HL-60/S4 treated with phorbol 12-myristate 13-acetate at 8.2 ng/mL for 4 days and 3 days (cell line): ENCODE results near the gene PSMG3.

Source experiments
- in situ Hi-C: fragments of 300-500 bp; cut with MboI; formaldehyde crosslinking; loops from 2 replicates; pipeline ENCODE4 v1.15.0; 2022; ENCODE audit warnings: low sequenced_read_pairs

Gene PSMG3

DNA sequence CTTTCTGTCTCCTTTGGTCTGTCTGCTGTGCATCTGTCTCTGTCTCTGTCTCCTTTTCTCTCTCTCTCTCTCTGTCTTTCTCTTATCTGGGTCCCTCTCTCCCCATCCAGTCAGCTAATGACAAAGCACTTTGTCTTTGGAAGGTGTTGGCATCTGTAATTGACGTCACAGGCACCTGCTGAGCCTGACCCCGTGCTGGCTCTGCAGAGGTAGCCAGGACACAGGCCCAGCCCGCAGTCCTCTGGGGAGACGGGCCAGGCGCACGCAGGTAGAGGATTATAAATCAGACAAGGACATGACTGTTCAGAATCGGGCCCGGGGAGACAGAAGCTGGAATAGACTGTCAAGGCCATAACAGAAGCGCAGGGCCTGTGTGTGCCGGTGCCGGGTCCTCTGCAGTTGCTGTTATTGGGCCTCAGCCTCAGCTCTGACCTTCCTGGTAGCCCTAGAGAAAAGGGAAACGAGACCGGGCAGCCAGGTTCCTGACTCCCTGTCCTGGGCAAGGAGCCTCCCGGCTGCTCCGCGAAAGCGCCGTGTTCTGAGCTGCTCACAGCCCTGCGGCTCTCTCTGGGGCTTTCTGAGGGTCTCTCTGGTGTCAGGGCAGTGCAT lies 10.7 kb upstream of the PSMG3 start:
- in situ Hi-C loops = no loop called here

DNA sequence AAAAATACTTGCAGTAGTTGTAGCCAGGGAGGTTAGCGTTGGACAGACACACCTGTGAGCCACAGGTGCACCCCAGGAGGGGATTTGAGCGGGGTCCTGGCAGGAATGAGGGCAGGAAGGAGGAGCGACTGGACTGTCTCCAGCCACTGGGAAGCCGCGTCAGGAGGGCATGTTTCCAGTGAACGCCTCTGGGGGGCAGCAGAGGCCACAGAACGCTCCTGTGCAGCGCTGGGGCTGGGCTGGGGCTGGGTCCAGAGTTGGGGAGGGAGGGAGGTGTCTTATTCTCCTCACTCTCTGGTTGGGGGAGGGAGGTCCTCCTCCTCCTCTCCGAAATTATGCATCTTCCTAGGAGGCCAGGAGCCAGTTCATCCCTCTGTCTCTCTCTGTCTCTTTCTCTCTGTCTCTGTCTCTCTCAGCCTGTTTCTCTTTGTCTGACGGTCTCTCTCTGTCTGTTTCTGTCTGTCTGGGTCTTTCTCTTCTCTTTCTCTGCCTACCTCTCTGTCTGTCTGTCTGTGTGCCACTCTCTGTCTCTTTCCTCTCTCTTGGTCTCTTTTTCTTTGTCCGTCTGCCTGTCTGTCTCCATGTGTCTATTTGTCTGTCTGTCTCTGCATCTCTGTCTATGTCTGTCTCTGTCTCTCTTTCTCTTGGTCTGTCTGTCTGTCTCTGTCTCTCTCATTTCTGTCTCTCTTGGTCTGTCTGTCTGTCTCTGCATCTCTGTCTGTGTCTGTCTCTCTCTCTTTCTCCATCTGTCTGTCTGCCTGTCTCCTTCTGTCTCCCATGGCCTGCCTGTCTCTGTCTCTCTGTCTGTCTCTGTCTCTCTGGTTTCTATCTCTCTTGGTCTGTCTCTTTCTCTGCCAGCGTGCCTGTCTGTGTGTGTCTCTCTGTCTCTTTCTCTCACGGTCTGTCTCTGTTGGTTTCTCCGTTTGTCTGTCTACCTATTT lies 9.9 kb upstream of the PSMG3 start:
- in situ Hi-C loops = no loop called here

DNA sequence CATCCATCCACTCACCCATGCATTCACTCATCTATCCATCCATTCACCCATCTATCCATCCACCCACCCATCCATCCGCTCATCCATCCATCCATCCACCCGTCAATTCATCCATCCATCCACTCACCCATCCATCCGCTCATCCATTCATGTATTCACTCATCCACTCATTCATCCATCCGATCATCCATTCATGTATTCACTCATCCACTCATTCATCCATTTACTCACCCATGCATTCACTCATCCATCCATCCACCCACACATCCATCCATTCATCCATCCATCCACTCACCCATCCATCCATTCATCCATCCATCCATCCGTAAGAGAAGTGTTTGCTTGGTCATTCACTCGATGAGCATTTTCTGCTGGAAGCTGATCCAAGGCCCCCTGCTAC lies 8.7 kb upstream of the PSMG3 start:
- in situ Hi-C loops = no loop called here

DNA sequence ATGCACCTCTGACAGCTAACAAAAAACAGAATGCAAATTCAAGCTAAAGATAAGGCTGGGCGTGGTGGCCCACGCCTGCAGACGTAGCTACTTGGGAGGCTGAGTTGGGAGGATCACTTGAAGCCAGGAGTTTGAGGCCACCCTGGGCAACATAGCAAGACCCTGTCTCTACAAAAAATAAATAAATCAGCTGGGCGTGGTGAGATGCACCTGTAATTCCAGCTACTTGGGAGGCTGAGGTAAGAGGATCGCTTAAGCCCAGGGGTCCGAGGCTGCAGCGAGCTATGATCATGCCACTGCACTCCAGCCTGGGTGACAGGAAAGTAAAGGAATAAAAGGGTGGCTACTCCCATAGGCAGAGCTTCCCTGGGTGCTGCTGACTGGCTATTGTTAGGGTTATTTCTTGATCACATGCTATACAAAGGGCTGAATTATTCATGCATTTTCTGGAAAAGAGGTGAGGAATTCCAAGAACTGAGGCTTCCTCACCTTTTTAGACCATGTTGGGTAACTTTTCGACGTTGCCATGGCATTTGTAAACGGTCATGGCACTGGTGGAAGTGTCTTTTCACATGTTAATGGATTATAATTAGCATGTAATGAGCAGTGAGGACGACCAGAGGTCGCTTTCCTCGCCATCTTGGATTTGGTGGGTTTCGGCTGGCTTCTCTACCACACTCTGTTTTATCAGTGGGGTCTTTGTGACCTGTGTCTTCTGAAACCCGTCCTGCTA lies 6.9 kb upstream of the PSMG3 start:
- in situ Hi-C loops = no loop called here

DNA sequence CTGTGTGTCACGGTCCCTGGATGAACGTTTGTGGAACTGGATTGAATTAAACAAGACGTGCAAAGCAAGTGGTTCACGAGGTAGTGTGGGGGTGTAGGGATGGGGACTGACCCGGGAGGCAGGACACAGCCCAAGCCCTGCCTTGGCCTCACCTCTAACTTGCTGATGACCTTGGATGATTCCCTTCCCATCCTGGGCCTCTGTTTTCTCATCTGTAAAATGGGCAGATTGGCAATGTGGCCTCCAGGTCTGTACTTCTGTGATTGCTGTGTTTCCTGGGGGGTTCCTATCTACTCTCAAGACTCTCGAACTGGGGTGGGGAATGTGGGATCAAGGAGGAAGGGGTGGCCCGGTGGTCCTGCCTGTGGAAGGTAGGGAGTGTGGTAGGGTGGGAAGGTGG lies 6.0 kb upstream of the PSMG3 start:
- in situ Hi-C loops = no loop called here

DNA sequence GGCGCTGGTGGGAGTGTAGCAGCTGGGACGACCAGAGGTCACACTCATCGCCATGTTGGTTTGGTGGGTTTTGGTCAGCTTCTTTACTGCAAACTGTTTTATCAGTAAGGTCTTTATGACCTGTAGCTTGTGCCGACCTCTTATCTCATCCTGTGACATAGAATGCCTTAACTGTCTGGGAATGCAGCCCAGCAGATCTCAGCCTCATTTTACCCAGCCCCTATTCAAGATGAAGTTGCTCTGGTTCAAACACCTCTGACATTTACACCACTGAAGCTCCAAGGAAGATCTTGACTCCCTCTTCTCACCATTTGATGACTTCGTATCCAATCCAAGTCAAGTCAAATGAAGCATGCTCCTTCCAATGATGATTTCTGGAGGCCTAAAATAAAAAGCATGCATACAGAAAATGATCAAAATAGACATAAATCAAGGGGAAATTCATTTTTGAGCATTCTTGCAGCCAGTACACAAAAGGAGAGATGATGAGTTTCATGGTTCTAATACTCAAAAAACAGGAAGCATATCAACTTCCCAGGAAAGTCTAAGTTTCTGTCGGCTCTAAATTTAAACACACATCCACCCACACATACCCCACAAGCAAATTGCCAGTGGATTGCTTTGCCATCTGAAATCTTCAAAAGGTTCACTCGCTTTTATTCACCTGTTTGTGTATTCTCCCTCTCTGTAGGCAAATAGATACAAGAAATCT lies 2.4 kb upstream of the PSMG3 start:
- in situ Hi-C loops = no loop called here

DNA sequence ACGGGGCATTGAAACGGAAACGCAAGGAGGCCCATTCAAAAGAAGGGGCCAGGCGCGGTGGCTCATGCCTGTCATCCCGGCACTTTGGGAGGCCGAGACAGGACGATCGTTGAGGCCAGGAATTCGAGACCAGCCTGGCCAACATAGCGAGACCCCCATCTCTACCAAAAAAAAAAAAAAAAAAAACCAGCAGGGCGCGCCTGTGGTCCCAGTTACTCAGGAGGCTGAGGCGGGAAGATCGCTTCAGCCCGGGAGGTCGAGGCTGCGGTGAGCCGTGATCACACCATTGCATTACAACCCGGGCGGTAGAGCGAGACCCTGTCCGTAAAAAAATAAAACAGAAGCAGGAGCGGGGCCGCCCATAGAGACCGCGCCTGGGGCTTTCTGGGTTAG lies 396 bp downstream of the PSMG3 start:
- in situ Hi-C loops = loop anchor here (5.0 kb wide), 1 partner anchor 37 kb away; the partner anchor contains the start of gene MAFK

DNA sequence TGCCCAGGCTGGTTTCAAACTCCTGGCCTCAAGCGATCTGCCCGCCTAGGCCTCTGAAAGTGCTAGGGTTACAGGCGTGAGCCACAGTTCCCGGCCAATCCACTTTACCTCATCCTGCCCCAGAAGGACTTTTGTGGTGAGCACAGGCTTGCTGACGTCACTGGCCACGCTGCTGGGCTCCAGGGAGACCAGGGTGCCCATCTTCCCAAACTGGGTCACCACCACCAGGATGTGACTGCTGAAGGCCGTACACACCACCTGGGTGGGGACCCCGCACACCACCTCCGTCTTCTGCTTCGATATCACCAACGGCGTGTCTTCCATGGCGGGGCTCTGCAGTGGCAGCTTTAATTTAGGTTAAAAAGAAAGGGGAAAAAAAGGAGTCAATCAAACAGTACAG lies 816 bp downstream of the PSMG3 start:
- in situ Hi-C loops = loop anchor here (5.0 kb wide), 1 partner anchor 37 kb away; the partner anchor contains the start of gene MAFK

DNA sequence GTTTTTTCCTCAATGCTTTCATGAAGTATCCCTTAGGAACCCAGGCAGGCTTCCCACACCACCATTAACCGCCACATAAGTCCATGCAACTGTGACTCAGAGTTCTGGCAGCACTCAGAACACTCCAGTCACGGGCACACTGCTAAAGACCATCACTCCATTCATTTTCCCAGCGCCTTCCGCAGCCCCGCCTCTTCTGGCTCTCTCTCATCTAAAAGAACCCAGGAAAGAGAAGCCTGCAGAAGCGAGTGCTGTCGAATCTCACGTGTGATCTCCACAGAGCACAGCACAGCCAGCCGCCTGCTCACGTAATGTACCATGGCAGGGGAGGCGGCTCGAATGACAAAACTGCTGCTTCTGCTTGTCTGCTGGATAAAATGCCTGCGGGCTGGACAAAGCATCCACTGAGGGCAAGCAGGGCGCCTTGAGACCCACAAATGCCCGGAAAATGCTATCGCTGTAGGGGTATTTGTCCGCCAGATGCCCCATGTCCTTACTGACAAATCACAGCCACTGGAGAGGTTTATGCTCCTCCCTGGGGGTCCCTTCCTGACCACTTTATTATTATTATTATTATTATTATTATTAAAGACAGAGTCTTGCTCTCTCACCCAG lies 1.8 kb downstream of the PSMG3 start:
- in situ Hi-C loops = loop anchor here (5.0 kb wide), 1 partner anchor 36 kb away; the partner anchor contains the start of gene MAFK

DNA sequence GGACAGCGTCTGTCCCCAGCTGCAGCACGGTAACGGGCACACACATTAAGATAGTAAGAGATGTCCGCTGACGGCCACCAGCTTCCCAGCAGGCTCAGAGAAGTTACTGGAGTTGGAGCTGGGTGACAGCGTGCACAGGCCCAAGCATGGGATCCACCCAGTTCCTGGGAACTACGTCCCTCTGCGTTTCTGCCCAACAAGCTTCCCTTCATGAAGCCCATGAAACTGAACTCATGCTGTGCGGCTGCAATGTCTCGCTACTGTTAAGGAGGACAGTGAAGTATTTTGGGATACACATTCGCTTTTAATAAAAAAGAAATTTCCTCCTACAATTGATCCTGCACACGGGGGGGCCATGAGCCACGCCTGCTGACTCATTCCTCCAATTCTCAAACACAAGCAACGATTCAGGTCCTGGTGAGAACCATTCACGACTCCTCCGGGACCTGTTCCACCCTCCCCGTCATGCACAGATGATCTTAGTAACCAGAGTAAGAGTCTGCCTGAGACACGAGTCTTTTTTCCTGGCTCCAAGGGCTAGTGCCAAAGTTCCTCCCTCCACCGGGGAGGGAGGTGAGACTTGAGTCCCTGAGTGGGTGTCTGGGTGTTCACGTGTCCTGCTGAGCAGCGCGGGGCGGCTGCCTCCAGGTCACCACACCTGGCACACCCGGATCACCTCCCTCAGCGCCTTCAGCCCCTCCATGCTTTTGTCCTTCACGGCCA lies 2.6 kb downstream of the PSMG3 start:
- in situ Hi-C loops = loop anchor here (5.0 kb wide), 1 partner anchor 35 kb away; the partner anchor contains the start of gene MAFK

DNA sequence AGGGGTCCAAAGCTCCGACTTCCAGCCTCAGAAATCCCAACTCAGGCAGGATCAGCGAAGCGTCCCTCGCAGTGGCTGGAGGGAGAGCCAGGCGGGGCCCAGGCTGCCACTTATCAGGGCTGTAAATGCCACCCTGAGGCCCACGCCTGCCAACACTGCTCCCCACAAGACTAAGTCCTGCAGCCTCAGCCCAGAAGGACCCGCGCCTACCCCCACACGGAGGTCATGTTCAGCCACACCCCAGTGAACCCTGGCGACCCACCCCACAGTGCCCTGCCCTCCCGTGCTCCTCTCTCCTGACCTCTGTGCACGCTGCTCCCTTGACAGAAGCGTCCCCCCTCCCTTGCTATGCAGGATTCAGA lies 3.2 kb downstream of the PSMG3 start:
- in situ Hi-C loops = loop anchor here (5.0 kb wide), 1 partner anchor 34 kb away; the partner anchor contains the start of gene MAFK

DNA sequence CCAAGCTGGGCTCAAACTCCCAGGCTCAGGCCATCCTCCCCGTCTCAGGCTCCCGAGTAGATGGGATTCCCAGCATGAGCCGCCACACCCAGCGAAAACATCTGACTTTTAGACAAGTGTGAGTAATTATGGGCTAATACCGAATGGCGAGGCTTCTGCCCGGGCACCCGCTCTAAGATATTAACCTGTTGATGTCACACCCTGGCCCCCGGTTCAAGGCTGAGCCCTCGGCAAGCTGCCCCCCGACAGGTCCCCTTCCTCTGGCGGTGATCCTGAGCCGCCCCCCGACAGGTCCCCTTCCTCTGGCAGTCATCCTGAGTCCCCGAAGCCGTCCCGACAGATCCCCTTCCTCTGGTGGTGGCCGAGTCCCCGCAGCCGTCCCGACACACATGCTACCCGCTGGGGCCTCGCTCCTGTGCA lies 5.2 kb downstream of the PSMG3 start:
- in situ Hi-C loops = loop anchor here (5.0 kb wide), 1 partner anchor 32 kb away; the partner anchor contains the start of gene MAFK

DNA sequence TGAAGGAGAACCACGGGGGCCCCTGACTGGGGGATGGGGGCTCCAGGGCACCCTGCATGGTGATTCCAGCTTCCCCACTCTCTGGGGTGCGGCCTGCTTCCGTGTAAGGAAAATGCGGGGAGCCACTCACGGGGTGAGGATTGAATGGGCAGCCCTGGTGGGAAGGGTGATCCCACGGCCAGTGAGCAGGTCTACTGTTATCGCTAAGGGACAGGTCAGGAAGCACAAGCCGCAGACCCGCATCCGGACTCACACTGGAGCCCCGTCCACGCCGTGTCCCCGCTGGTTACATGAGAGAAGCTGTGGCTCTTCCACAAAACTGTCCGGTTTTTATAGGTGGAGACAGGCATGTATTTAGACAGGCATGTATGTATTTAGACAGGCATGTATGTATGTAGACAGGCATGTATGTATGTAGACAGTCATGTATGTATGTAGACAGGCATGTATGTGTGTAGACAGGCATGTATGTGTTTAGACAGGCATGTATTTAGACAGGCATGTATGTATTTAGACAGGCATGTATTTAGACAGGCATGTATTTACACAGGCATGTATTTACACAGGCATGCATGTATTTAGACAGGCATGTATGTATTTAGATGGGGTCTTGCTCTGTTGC lies 5.7 kb downstream of the PSMG3 start:
- in situ Hi-C loops = no loop called here

DNA sequence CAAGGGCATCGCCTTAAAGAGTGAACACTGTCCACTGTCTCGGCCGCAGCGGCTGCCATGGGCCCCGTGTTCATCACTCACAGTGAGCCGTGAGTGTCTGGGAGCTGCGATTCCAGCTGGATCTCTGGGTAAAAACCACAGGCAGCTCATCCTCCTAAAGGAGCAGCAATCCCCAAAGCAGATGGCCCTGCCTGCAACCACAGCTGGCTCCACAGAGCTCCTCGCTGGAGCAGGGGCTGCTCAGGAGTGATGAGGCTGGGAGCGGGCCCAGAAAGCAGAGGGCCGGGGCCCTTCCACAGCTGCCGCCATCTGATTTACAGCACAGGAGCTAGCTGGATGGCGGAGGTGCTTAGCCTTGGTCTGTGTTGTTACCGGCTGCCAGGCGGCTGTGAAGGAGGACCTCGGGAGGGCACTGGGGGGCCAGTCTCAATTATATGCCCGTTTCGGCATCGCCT lies 7.2 kb downstream of the PSMG3 start:
- in situ Hi-C loops = no loop called here

DNA sequence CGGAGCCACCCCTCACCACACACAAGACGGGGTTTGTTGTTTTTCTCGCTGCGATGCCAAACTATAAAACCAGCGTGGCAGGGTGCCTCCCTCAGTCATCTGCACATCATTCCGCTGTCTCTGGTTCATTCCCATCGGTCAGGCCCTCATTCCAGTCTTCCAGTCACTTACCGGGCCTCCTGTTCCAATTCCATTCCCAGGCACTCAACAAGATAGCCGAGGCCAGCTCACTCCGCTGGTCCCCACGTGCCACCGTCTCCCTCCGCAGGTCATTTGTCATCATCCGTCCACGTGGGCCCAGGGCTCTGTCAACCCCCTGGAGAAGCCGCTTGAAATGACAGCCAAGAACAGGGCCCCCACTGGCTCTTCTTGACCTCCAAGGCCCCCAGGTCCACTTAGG lies 7.7 kb downstream of the PSMG3 start:
- in situ Hi-C loops = no loop called here

DNA sequence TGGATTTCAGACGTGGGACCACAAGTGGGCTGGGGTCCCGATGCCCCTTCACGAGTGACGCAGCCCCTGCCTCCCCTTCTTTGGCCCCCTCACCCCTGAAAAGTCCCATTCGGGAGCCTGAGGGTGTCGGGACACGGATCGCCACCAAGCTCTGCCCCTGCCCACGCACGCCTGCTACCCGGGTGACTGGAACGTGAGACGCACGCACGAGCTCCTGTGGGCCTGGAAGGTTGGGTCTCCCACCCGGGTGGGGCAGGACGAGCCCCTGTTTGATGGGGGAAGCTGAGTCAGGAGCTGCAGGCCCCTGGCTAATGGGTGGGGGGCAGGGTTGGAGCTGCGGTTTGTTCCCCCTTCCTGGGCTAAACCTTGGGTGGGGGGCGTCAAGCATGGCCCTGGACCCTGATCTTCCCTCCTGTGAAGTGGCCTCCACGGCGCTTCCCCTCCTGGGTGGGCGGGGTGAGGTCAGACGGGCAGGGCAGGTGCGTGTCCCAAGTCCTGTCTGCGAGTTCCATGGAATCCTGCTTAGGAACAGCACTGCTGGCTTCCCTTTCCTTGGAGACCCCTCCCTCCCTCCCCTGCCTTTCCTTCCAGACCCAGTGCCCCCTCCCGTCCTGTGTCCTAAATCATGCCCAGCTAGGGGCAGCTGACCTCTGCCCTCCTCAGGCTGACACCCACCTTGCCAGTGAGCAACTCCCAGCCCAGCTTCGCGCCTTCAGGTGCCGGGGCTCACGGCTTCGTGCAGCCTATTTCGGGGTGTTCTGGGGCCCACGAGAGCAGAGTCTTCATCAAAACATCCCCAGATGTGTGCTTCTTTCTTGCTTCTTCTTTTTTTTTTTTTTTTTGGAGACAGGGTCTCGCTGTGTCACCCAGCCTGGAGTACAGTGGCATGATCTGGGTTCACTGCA lies 8.5 kb downstream of the PSMG3 start:
- in situ Hi-C loops = no loop called here

DNA sequence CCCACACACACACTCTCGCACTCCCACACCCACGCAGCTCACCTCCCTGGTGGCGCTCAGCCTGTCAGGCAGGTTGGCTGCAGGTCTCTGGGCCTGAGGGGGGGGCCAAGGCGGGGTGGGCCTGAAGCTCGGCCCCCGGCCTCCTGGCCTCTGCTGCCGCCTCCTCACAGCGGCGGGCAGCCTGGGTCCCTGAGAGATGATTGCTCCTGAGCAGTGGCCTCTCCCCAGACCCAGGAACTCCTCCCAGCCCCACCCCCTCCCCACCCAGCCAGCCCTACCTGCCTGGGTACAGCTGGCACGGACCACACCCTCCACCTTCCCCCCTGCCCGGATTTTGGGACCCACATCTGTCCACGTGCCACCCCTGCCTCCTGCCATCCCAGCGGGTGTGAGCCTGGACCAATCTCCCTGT lies 9.2 kb downstream of the PSMG3 start:
- in situ Hi-C loops = no loop called here
